ENCODE results near the gene GEMIN2. TPM values are rescaled to one million over a fixed set of nuclear protein-coding genes. Genes with fewer than 3 reads are reported as not detected.
"Not testable (repeated sequence)": the region's sequence is repeated elsewhere in the genome, so short reads cannot be mapped to it uniquely, and the experiment has no call there.

GEMIN2 gene
- total RNA-seq, 6 experiments from 2014 or later: 3.4 to 9.9 (median 6.0) TPM

GRCh38 chr14:39180553-39180952, 66.4 kb downstream of the GEMIN2 start:
- Histone ChIP-seq H3K4me1 (peaks cover 0 to 21% (median 9%) of the 10 kb centered on the region in 4 donors), H3K9me3 (no peaks in the 10 kb centered on the region), H3K36me3 (peaks cover 30 to 83% (median 53%) of the 10 kb centered on the region in 4 donors), H3K27me3 (no peaks in the 10 kb centered on the region), H3K27ac (no peak overlapping the region), H3K4me3 (no peak overlapping the region)
- no peak for ATAC-seq
- WGBS (ENCODE audit: insufficient coverage, low coverage, low lambda C conversion rate, missing lambda C conversion rate): 80% methylated on average over 5 of the region's 5 CpGs
- DNase-seq: no peak
- intact Hi-C loops (cut with DNase I): no loop called here
- TF ChIP-seq POLR2A (IDR thresholded peaks at IDR 0.05): no peak
- TF ChIP-seq, protein P1, sequence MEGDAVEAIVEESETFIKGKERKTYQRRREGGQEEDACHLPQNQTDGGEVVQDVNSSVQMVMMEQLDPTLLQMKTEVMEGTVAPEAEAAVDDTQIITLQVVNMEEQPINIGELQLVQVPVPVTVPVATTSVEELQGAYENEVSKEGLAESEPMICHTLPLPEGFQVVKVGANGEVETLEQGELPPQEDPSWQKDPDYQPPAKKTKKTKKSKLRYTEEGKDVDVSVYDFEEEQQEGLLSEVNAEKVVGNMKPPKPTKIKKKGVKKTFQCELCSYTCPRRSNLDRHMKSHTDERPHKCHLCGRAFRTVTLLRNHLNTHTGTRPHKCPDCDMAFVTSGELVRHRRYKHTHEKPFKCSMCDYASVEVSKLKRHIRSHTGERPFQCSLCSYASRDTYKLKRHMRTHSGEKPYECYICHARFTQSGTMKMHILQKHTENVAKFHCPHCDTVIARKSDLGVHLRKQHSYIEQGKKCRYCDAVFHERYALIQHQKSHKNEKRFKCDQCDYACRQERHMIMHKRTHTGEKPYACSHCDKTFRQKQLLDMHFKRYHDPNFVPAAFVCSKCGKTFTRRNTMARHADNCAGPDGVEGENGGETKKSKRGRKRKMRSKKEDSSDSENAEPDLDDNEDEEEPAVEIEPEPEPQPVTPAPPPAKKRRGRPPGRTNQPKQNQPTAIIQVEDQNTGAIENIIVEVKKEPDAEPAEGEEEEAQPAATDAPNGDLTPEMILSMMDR (IDR thresholded peaks at IDR 0.05): no peak

DNA sequence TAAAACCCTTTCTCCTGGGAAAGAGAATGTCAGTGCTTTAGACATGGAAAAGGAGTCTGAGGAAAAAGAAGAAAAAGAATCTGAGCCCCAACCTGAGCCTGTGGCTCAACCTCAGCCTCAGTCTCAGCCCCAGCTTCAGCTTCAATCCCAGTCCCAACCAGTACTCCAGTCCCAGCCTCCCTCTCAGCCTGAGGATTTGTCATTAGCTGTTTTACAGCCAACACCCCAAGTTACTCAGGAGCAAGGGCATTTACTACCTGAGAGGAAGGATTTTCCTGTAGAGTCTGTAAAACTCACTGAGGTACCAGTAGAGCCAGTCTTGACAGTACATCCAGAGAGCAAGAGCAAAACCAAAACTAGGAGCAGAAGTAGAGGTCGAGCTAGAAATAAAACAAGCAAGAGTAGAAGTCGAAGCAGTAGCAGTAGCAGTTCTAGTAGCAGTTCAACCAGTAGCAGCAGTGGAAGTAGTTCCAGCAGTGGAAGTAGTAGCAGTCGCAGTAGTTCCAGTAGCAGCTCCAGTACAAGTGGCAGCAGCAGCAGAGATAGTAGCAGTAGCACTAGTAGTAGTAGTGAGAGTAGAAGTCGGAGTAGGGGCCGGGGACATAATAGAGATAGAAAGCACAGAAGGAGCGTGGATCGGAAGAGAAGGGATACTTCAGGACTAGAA, 67.0 kb downstream of the GEMIN2 start:
- Histone ChIP-seq H3K36me3 (peaks cover 30 to 83% (median 54%) of the 10 kb centered on the region in 4 donors), H3K27ac (no peak overlapping the region), H3K9me3 (no peaks in the 10 kb centered on the region), H3K4me3 (no peak overlapping the region), H3K4me1 (peaks cover 0 to 20% (median 9%) of the 10 kb centered on the region in 4 donors), H3K27me3 (no peaks in the 10 kb centered on the region)
- WGBS (ENCODE audit: insufficient coverage, low coverage, low lambda C conversion rate, missing lambda C conversion rate): 89% methylated on average over 7 of the region's 7 CpGs
- TF ChIP-seq POLR2A (IDR thresholded peaks at IDR 0.05): no peak
- TF ChIP-seq, protein P1 (IDR thresholded peaks at IDR 0.05): no peak
- DNase-seq (no peak), ATAC-seq (peak in 2 of 4 donors; percentile 18 to 19)
- intact Hi-C loops (cut with DNase I): no loop called here

- 88% methylated on average over 5 of the region's 5 CpGs for WGBS (ENCODE audit: insufficient coverage, low coverage, low lambda C conversion rate, missing lambda C conversion rate)
- Histone ChIP-seq H3K4me1 (peaks cover 0 to 15% (median 5%) of the 10 kb centered on the region in 4 donors), H3K4me3 (no peak overlapping the region), H3K27ac (no peak overlapping the region), H3K9me3 (no peaks in the 10 kb centered on the region), H3K36me3 (peaks cover 30 to 80% (median 51%) of the 10 kb centered on the region in 4 donors), H3K27me3 (no peaks in the 10 kb centered on the region)
- DNase-seq (no peak), ATAC-seq (no peak)
- intact Hi-C loops (cut with DNase I): no loop called here
- TF ChIP-seq POLR2A (IDR thresholded peaks at IDR 0.05): no peak
These were observed 67.5 kb downstream of the GEMIN2 start for GRCh38 chr14:39181693-39182047.

GRCh38 chr14:39182770-39183684, 68.9 kb downstream of the GEMIN2 start:
- Histone ChIP-seq H3K4me3 (no peak overlapping the region), H3K27ac (no peak overlapping the region), H3K9me3 (no peaks in the 10 kb centered on the region), H3K36me3 (peaks cover 20 to 66% (median 42%) of the 10 kb centered on the region in 4 donors), H3K4me1 (peaks cover 0 to under 1% (median 0%) of the 10 kb centered on the region in 4 donors), H3K27me3 (no peaks in the 10 kb centered on the region)
- DNase-seq: no peak
- WGBS (ENCODE audit: insufficient coverage, low coverage, low lambda C conversion rate, missing lambda C conversion rate): 86% methylated on average over 1 of the region's 1 CpG
- no peak for TF ChIP-seq POLR2A (IDR thresholded peaks at IDR 0.05)
- TF ChIP-seq, protein P1 (IDR thresholded peaks at IDR 0.05): no peak
- intact Hi-C loops (cut with DNase I): no loop called here
- no peak for ATAC-seq

GRCh38 chr14:39183685-39184003, 69.5 kb downstream of the GEMIN2 start:
- peaks cover 19 to 60% (median 39%) of the 10 kb centered on the region in 4 donors for H3K36me3 ChIP-seq
- not testable (repeated sequence) for DNase-seq

More at GRCh38 chr14:39183685-39184003, 69.5 kb downstream of the GEMIN2 start:
- H3K4me1 ChIP-seq; H3K27ac ChIP-seq; H3K4me3 ChIP-seq; intact Hi-C loops (cut with DNase I); ATAC-seq; H3K9me3 ChIP-seq; H3K27me3 ChIP-seq: not testable (repeated sequence)
- WGBS (ENCODE audit: insufficient coverage, low coverage, low lambda C conversion rate, missing lambda C conversion rate): 96% methylated on average over 5 of the region's 5 CpGs
